SK-N-MC (cell line): Measurements from ENCODE around the gene TLR9.

Experiments
- EZH2 ChIP-seq: fragments of 200-600 bp; sonication (generic); IDR thresholded peaks from one replicate; pipeline ENCODE4 v1.6.1; 2017; ENCODE audit warnings: antibody characterized with exemption
- FOXP2 ChIP-seq: optimal IDR thresholded peaks from 2 replicates; pipeline ENCODE3; 2011; ENCODE audit warnings: mild to moderate bottlenecking, moderate library complexity; ENCODE audit not compliant: insufficient read depth; ENCODE audit errors: extremely low read length, control extremely low read depth
- POLR2AphosphoS5 ChIP-seq: IDR thresholded peaks from 2 replicates; pipeline ENCODE4 v1.6.1; 2012; ENCODE audit warnings: mild to moderate bottlenecking, low read depth, low read length, borderline replicate concordance

GRCh38 chr3:52182691-52183090 is 42.8 kb downstream of the TLR9 start:
- no peak for TF ChIP-seq EZH2
- no peak for TF ChIP-seq POLR2AphosphoS5
- TF ChIP-seq FOXP2: no peak
